Heart right ventricle (tissue), 16 donors: ENCODE data around the gene NAIP. TPM values are rescaled to one million over a fixed set of nuclear protein-coding genes. Genes with fewer than 3 reads are reported as not detected.
"Not testable (repeated sequence)": the region's sequence is repeated elsewhere in the genome, so short reads cannot be mapped to it uniquely, and the experiment has no call there.

Source experiments
- ATAC-seq, 8 donors: fragments of 200-7000 bp; cut with Tn5 transposase; one replicate each; pipeline ENCODE4 v1.9.1; 2020; ENCODE audit warnings: mild to moderate bottlenecking in 8 of 8, moderate library complexity in 8 of 8, moderate number of reproducible peaks in 1 of 8
- DNase-seq, 2 donors: peaks; one replicate each; pipeline ENCODE4 v3.0.0-alpha.2; 2020
- H3K27ac ChIP-seq, 10 donors: fragments of 200-600 bp; sonication (generic) in 2 of 10; one replicate each; pipeline versions ENCODE4 v1.5.0 to v1.8.0; 2020 to 2022; ENCODE audit warnings: mild to moderate bottlenecking in 3 of 10
- H3K27me3 ChIP-seq, 7 donors: fragments of 200-600 bp; one replicate each; pipeline ENCODE4 v1.8.0; 2021 to 2022; ENCODE audit warnings: mild to moderate bottlenecking in 2 of 7
- H3K36me3 ChIP-seq, 9 donors: fragments of 200-600 bp; sonication (generic) in 1 of 9; one replicate each; pipeline versions ENCODE4 v1.5.0 to v1.8.0; 2020 to 2022; ENCODE audit warnings: mild to moderate bottlenecking in 2 of 9
- H3K4me1 ChIP-seq, 9 donors: fragments of 200-600 bp; sonication (generic) in 1 of 9; one replicate each; pipeline versions ENCODE4 v1.5.0 to v1.8.0; 2020 to 2022; ENCODE audit warnings: mild to moderate bottlenecking in 4 of 9
- H3K4me3 ChIP-seq, 10 donors: fragments of 200-600 bp; sonication (generic) in 2 of 10; one replicate each; pipeline versions ENCODE4 v1.5.0 to v1.8.0; 2020 to 2022; ENCODE audit warnings: mild to moderate bottlenecking in 7 of 10, moderate library complexity in 2 of 10
- H3K9me3 ChIP-seq, 11 donors: fragments of 200-600 bp in 10 of 11; sonication (generic) in 2 of 11; one replicate each; pipeline versions ENCODE4 v1.5.0 to v1.8.0; 2013 to 2022; ENCODE audit warnings: mild to moderate bottlenecking in 2 of 11, control low read depth in 1 of 11, moderate library complexity in 1 of 11
- WGBS, 2 donors: extraction: QIAGEN DNeasy Blood & Tissue Kit; methylation state at CpG; one replicate each; pipeline ENCODE4 v1.1.7; 2013; ENCODE audit warnings: inconsistent platforms in 1 of 2; 5-methylcytosine and 5-hydroxymethylcytosine counted together
- intact Hi-C, 10 donors: fragments of 100-400 bp; cut with DNase I; formaldehyde crosslinking; loops; one replicate each; pipeline versions ENCODE4 v1.11.1 to v1.14.2; 2022
- polyA plus RNA-seq, 2 donors: library from polyadenylated mRNA; stranded (reverse); fragments of 200-250 nt; gene quantifications; one replicate each; pipeline ENCODE4 v1.2.3, GENCODE V29; 2013
- total RNA-seq, 10 donors: library from RNA; stranded (reverse); fragmentation: NEBNext Ultra II Directional in 3 of 10; extraction: Animal tissue kit (Norgen Biotek cat#: 25700) in 3 of 10; gene quantifications; one replicate each; pipeline versions ENCODE4 v1.2.1 to v1.2.4, GENCODE V29; 2021 to 2023
- donor health status: Arrhythmogenic right ventricular cardiomyopathy.
- donor health status: ischemic (EF 13 %, LVEDD 7.1; RV severe dilation, severe dysfunction).
- donor health status: healthy with polysubstance abuse.
- donor health status: DM: no; HTN: yes; CAD: no.
- donor health status: DM: no; HTN: no; CAD: no.
- donor health status: ischemic (EF 25% LVEDD 6.9; RV normal size, moderate dysfunction).
- donor health status: ischemic (EF 25% LVEDD 5.7; RV mildly dilated, moderate dysfunction).
- donor health status: healthy.
- donor health status: DM: yes; HTN: yes; CAD: no.
- donor health status: Ischemic cardiomyopathy.
- donor health status: ischemic (EF 35%, LVEDD 5.7; RV mildly dilated, moderate dysfunction).
- donor health status: nonischemic (EF 11% LVEDD 7.7; RV severe dilation, severe dysfunction).
- donor health status: DM: yes; HTN: yes; CAD: no.
- donor health status: PGD.
- donor health status: ischemic (EF 29% LVEDD 5.4; RV normal size, mild dysfunction).
- donor health status: nonischemic (EF 23%, LVEDD 6.1; RV moderate dilation, normal function).

Gene NAIP
- total and polyA plus RNA-seq, 12 donors: 1.7 to 24.4 (median 5.1) TPM

DNA sequence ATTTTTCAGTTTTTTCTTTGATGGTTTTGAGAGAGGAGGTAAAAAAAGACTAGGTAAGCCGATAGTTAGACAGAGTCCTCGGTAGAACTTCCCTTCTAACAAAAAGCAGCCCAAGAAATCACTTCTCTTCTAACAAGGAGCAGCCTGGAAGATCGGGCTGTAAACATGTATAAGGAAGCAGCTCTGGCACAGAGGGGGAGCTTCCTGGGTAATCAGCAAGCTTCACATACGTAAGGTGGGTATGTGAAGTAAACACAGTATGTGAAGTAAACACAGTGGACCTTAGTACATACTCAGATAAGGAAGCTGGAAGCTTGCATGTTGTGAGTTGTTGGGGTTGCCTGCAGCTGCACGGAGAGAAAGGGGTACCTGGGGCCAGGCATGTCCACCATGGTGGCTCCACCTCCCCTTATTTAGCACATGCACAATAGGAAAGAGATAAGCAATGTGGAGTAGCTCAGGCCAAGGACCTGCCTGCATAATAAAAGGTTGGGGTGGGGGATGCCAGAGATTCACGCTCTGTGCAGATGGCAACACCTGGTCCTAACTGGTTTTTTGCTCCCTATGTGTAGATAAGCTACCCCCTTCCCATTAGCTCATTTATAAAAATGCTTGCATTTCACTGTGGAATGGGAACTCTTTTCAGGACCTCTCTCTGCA is 93.3 kb downstream of the NAIP start:
- H3K27ac ChIP-seq, intact Hi-C loops, H3K4me3 ChIP-seq, H3K36me3 ChIP-seq, H3K4me1 ChIP-seq, H3K27me3 ChIP-seq, DNase-seq, H3K9me3 ChIP-seq: not testable (repeated sequence)
- WGBS, 2 donors: no CpG with 5 or more reads among the region's 6 CpGs
- peak in 4 of 8 donors; percentile 17 to 46 (median 43) for ATAC-seq

DNA sequence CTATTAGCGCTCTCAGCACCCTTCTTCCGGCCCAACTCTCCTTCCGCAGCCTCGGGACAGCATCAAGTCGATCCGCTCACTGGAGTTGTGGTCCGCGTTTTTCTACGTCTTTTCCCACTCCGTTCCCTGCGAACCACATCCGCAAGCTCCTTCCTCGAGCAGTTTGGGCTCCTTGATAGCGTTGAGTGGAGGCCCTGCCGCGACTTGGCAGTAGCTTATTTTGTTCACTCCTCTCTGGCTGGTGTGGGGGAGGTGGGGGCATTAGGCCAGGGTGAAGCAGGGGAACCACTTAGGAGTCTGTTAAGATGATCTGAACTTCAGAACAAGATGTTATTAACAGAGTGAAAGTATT is 100.0 kb downstream of the NAIP start:
- not testable (repeated sequence) for H3K9me3 ChIP-seq
- no CpG with 5 or more reads among the region's 16 CpGs for WGBS, 2 donors

More for the DNA sequence above, 100.0 kb downstream of the NAIP start:
- H3K27ac ChIP-seq, H3K4me3 ChIP-seq, intact Hi-C loops, H3K27me3 ChIP-seq, H3K36me3 ChIP-seq, H3K4me1 ChIP-seq, DNase-seq: not testable (repeated sequence)
- ATAC-seq: peak in 7 of 8 donors; percentile 16 to 67 (median 50)

Other genes with a start within 250 kb of the NAIP start
- gene SERF1A, start 124.7 kb downstream of the NAIP start, total RNA-seq: 1 to 10 TPM in 7 of 10 donors, under 1 TPM in 3; 0.66 to 7.1 (median 2.7) TPM
- 1 to 10 TPM; 1.2 to 6.9 TPM for gene SERF1A, start 124.7 kb downstream of the NAIP start, polyA plus RNA-seq
- gene SMN1, start 100.3 kb downstream of the NAIP start, total RNA-seq: 10 to 100 TPM in 8 of 10 donors, 1 to 10 TPM in 2; 9.0 to 25.1 (median 15.8) TPM
- gene SMN1, start 100.3 kb downstream of the NAIP start, polyA plus RNA-seq: 10 to 100 TPM; 21.7 to 23.4 TPM
- gene GTF2H2, start 42.3 kb upstream of the NAIP start, total RNA-seq: 10 to 100 TPM in 3 of 10 donors, 1 to 10 TPM in 7; 5.2 to 14.0 (median 7.1) TPM
- gene GTF2H2, start 42.3 kb upstream of the NAIP start, polyA plus RNA-seq: 1 to 10 TPM; 4.2 to 9.9 TPM